Muscle layer of colon (tissue), 2 donors: ENCODE measurements around the gene TMEM106C.

Experiments
- H3K27ac ChIP-seq: one replicate; pipeline ENCODE4 v1.7.0; 2013; ENCODE audit warnings: low read depth, mild to moderate bottlenecking, low read length, moderate library complexity
- H3K27me3 ChIP-seq, 2 donors: one replicate each; pipeline ENCODE4 v1.7.0; 2013; ENCODE audit warnings: low read length in 2 of 2, mild to moderate bottlenecking in 2 of 2; ENCODE audit not compliant: insufficient read depth in 2 of 2, control insufficient read depth in 1 of 2
- H3K36me3 ChIP-seq: one replicate; pipeline ENCODE4 v1.7.0; 2013; ENCODE audit warnings: mild to moderate bottlenecking, low read length; ENCODE audit not compliant: insufficient read depth
- H3K4me1 ChIP-seq: one replicate; pipeline ENCODE4 v1.7.0; 2013; ENCODE audit warnings: mild to moderate bottlenecking, low read length; ENCODE audit not compliant: insufficient read depth
- H3K4me3 ChIP-seq, 2 donors: one replicate each; pipeline ENCODE4 v1.7.0; 2013; ENCODE audit warnings: low read length in 2 of 2, low read depth in 1 of 2, mild to moderate bottlenecking in 1 of 2, moderate library complexity in 1 of 2
- H3K9ac ChIP-seq: one replicate; pipeline ENCODE4 v1.7.0; 2013; ENCODE audit warnings: low read length
- H3K9me3 ChIP-seq: one replicate; pipeline ENCODE4 v1.7.0; 2013; ENCODE audit warnings: mild to moderate bottlenecking, low read length
- donor health status: abdominal sarcoma.
- donor health status: Adenocarcinoma of cecum.

Gene TMEM106C

GRCh38 chr12:47941475-47941780 is 22.0 kb upstream of the TMEM106C start:
- H3K9me3 ChIP-seq: no peaks in the 10 kb centered on the region
- H3K4me3 ChIP-seq: no peak overlapping the region
- H3K4me1 ChIP-seq: no peaks in the 10 kb centered on the region
- H3K27ac ChIP-seq: no peak overlapping the region
- H3K36me3 ChIP-seq: no peaks in the 10 kb centered on the region
- no peak overlapping the region for H3K9ac ChIP-seq
- peaks cover 0 to 23% of the 10 kb centered on the region in 2 donors for H3K27me3 ChIP-seq

- no peak overlapping the region for H3K9ac ChIP-seq
- H3K4me1 ChIP-seq: no peaks in the 10 kb centered on the region
- no peaks in the 10 kb centered on the region for H3K36me3 ChIP-seq
- H3K27me3 ChIP-seq: peaks cover 0 to 23% of the 10 kb centered on the region in 2 donors
- no peak overlapping the region for H3K27ac ChIP-seq
- H3K4me3 ChIP-seq: no peak overlapping the region
- no peaks in the 10 kb centered on the region for H3K9me3 ChIP-seq
Measured at GRCh38 chr12:47941871-47942613, 21.4 kb upstream of the TMEM106C start.

- H3K9ac ChIP-seq: no peak overlapping the region
- no peaks in the 10 kb centered on the region for H3K9me3 ChIP-seq
- no peak overlapping the region for H3K4me3 ChIP-seq
- H3K36me3 ChIP-seq: no peaks in the 10 kb centered on the region
- H3K27ac ChIP-seq: no peak overlapping the region
- no peaks in the 10 kb centered on the region for H3K4me1 ChIP-seq
- peaks cover 0 to 23% of the 10 kb centered on the region in 2 donors for H3K27me3 ChIP-seq
Measured at GRCh38 chr12:47942614-47943225, 20.7 kb upstream of the TMEM106C start.

- peaks cover 0 to 23% of the 10 kb centered on the region in 2 donors for H3K27me3 ChIP-seq
- no peaks in the 10 kb centered on the region for H3K4me1 ChIP-seq
- no peak overlapping the region for H3K9ac ChIP-seq
- no peak overlapping the region for H3K27ac ChIP-seq
- no peaks in the 10 kb centered on the region for H3K9me3 ChIP-seq
- H3K36me3 ChIP-seq: no peaks in the 10 kb centered on the region
- H3K4me3 ChIP-seq: no peak overlapping the region
Measured at GRCh38 chr12:47943623-47944340, 19.6 kb upstream of the TMEM106C start.

- Histone ChIP-seq H3K27ac (no peak overlapping the region), H3K4me1 (peaks cover 5% of the 10 kb centered on the region), H3K36me3 (no peaks in the 10 kb centered on the region), H3K4me3 (no peak overlapping the region), H3K27me3 (peaks cover 0 to 23% of the 10 kb centered on the region in 2 donors), H3K9ac (no peak overlapping the region), H3K9me3 (no peaks in the 10 kb centered on the region)
Measured at GRCh38 chr12:47944685-47945340, 18.6 kb upstream of the TMEM106C start.

- H3K4me3 ChIP-seq: no peak overlapping the region
- H3K9me3 ChIP-seq: no peaks in the 10 kb centered on the region
- H3K27me3 ChIP-seq: peaks cover 0 to 23% of the 10 kb centered on the region in 2 donors
- H3K9ac ChIP-seq: no peak overlapping the region
- peaks cover 5% of the 10 kb centered on the region for H3K4me1 ChIP-seq
- no peaks in the 10 kb centered on the region for H3K36me3 ChIP-seq
- H3K27ac ChIP-seq: no peak overlapping the region
Measured at GRCh38 chr12:47945341-47945728, 18.1 kb upstream of the TMEM106C start.

- H3K4me3 ChIP-seq: no peak overlapping the region
- H3K9me3 ChIP-seq: no peaks in the 10 kb centered on the region
- H3K36me3 ChIP-seq: no peaks in the 10 kb centered on the region
- no peak overlapping the region for H3K9ac ChIP-seq
- peaks cover 5% of the 10 kb centered on the region for H3K4me1 ChIP-seq
- no peak overlapping the region for H3K27ac ChIP-seq
- peaks cover 0 to 18% of the 10 kb centered on the region in 2 donors for H3K27me3 ChIP-seq
Measured at GRCh38 chr12:47946413-47947323, 16.7 kb upstream of the TMEM106C start.

- H3K9ac ChIP-seq: no peak overlapping the region
- H3K27ac ChIP-seq: no peak overlapping the region
- H3K27me3 ChIP-seq: peaks cover 0 to 11% of the 10 kb centered on the region in 2 donors
- H3K4me1 ChIP-seq: peaks cover 5% of the 10 kb centered on the region
- H3K9me3 ChIP-seq: no peaks in the 10 kb centered on the region
- H3K4me3 ChIP-seq: no peak overlapping the region
- H3K36me3 ChIP-seq: no peaks in the 10 kb centered on the region
Measured at GRCh38 chr12:47947341-47947740, 16.1 kb upstream of the TMEM106C start.

GRCh38 chr12:47949441-47950341 is 13.7 kb upstream of the TMEM106C start:
- H3K4me3 ChIP-seq: no peak overlapping the region
- no peak overlapping the region for H3K27ac ChIP-seq
- H3K9me3 ChIP-seq: no peaks in the 10 kb centered on the region
- no peaks in the 10 kb centered on the region for H3K27me3 ChIP-seq
- peaks cover 5% of the 10 kb centered on the region for H3K4me1 ChIP-seq
- no peak overlapping the region for H3K9ac ChIP-seq
- no peaks in the 10 kb centered on the region for H3K36me3 ChIP-seq

GRCh38 chr12:47950856-47951468 is 12.4 kb upstream of the TMEM106C start:
- Histone ChIP-seq H3K9me3 (no peaks in the 10 kb centered on the region), H3K4me3 (no peak overlapping the region), H3K36me3 (no peaks in the 10 kb centered on the region), H3K4me1 (peaks cover 5% of the 10 kb centered on the region), H3K9ac (no peak overlapping the region), H3K27ac (no peak overlapping the region), H3K27me3 (no peaks in the 10 kb centered on the region)
